ENCODE results near the gene DCAF11.

DCAF11 gene

DNA sequence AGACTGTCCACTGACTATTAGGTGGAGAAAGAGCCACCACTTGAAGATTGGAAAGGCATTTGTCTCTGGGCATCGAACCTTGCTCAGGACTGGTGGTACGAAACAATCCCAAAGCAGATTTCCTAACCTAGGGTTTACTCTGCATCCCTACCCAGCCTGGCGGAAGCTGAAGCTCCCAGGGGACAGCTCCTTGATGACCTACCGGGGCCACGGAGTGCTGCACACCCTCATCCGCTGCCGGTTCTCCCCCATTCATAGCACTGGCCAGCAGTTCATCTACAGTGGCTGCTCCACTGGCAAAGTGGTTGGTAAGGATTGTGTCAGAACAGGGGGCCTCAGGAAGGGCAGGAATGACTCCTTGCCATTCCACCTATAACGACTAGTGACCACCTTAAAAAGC, 6.6 kb downstream of the DCAF11 start:
- H3K4me1 Mint-ChIP-seq = peaks cover 14% of the 10 kb centered on the region
- no peaks in the 10 kb centered on the region for H3K27me3 Mint-ChIP-seq
- H3K4me3 Mint-ChIP-seq = no peak overlapping the region
- H3K27ac Mint-ChIP-seq = peak overlapping the region; percentile 35
- H3K9me3 Mint-ChIP-seq = no peaks in the 10 kb centered on the region
- peaks cover 8% of the 10 kb centered on the region for H3K36me3 Mint-ChIP-seq

DNA sequence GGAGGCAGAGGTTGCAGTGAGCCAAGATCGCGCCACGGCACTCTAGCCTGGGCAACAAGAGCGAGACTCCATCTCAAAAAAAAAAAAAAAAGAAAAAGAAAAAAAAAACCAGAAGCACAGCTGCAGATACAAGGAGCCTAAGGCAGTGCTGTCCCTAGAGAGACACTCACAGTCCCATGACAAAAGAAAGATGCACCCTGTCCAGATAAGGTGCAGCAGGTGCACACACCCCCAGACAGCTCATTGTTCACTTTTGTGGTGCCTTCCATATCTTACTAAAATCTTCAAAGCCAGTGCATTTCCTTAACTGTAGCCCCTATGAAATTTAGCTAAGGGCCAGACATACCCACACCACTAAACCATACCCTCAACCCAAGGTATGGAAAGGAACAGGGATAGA, 7.8 kb downstream of the DCAF11 start:
- H3K27ac Mint-ChIP-seq = no peak overlapping the region
- no peak overlapping the region for H3K4me3 Mint-ChIP-seq
- H3K9me3 Mint-ChIP-seq = no peaks in the 10 kb centered on the region
- H3K36me3 Mint-ChIP-seq = peaks cover 8% of the 10 kb centered on the region
- H3K27me3 Mint-ChIP-seq = no peaks in the 10 kb centered on the region
- peaks cover 5% of the 10 kb centered on the region for H3K4me1 Mint-ChIP-seq

GRCh38 chr14:24122898-24123297, 8.3 kb downstream of the DCAF11 start:
- no peaks in the 10 kb centered on the region for H3K9me3 Mint-ChIP-seq
- H3K4me1 Mint-ChIP-seq = peaks cover under 1% of the 10 kb centered on the region
- H3K36me3 Mint-ChIP-seq = peaks cover 6% of the 10 kb centered on the region
- no peak overlapping the region for H3K27ac Mint-ChIP-seq
- H3K4me3 Mint-ChIP-seq = no peak overlapping the region
- H3K27me3 Mint-ChIP-seq = no peaks in the 10 kb centered on the region

- peak overlapping the region; percentile 62 for H3K27ac Mint-ChIP-seq
- no peaks in the 10 kb centered on the region for H3K27me3 Mint-ChIP-seq
- H3K4me1 Mint-ChIP-seq = no peaks in the 10 kb centered on the region
- H3K4me3 Mint-ChIP-seq = no peak overlapping the region
- no peaks in the 10 kb centered on the region for H3K9me3 Mint-ChIP-seq
- H3K36me3 Mint-ChIP-seq = peaks cover 3% of the 10 kb centered on the region
Measured at GRCh38 chr14:24123424-24124417, 9.1 kb downstream of the DCAF11 start.

GRCh38 chr14:24126939-24127338, 12.4 kb downstream of the DCAF11 start:
- H3K4me1 Mint-ChIP-seq = peaks cover 12% of the 10 kb centered on the region

DNA sequence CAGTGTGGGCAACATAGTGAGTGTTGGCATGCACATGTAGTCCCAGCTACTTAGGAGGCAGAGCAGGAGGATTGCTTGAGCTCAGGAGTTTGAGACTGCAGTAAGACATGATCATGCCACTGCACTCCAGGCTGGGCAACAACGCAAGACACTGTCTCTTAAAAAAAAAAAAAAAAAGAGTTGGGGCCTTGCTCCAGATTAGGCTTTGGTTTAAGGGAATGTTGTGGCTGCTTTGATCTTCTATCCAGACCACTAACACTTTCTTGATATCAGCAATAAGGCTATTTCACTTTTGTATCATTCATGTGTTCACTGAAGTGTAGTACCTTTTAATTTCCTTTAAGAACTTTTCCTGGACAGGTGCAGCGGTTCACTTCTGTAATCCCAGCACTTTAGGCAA, 13.1 kb downstream of the DCAF11 start:
- Mint-ChIP-seq H3K27me3 (no peaks in the 10 kb centered on the region), H3K27ac (no peak overlapping the region), H3K4me1 (peaks cover 19% of the 10 kb centered on the region), H3K9me3 (no peaks in the 10 kb centered on the region), H3K36me3 (peaks cover 2% of the 10 kb centered on the region), H3K4me3 (no peak overlapping the region)

More at GRCh38 chr14:24126939-24127338, 12.4 kb downstream of the DCAF11 start:
- Mint-ChIP-seq H3K36me3 (peaks cover 2% of the 10 kb centered on the region), H3K9me3 (no peaks in the 10 kb centered on the region), H3K4me3 (no peak overlapping the region), H3K27me3 (no peaks in the 10 kb centered on the region), H3K27ac (no peak overlapping the region)

DNA sequence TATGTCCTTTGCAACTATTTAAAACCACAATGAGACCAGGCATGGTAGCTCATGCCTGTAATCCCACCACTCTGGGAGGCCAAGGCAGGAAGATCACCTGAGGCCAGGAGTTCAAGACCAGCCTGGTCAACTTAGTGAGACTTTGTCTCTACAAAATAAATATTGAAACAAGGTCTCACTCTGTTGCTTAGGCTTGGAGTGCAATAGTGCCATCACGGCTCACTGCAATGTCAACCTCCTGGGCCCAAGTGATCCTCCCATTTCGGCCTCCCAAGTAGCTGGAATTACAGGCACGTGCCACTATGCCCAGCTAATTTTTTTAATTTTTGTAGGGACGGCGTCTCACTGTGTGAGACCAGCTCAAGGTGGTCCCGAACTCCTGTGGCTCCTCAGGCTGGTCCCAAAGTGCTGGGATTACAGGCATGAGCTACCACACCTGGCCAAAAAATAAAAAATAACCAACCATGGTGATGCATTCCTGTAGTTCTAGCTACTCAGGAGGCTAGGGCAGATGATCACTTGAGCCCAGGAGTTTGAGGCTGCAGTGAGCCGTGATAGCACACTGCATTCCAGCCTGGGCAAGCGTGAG, 14.9 kb downstream of the DCAF11 start:
- no peaks in the 10 kb centered on the region for H3K9me3 Mint-ChIP-seq
- H3K4me1 Mint-ChIP-seq = peaks cover 25% of the 10 kb centered on the region
- no peak overlapping the region for H3K27ac Mint-ChIP-seq
- peaks cover 2% of the 10 kb centered on the region for H3K36me3 Mint-ChIP-seq
- no peaks in the 10 kb centered on the region for H3K27me3 Mint-ChIP-seq
- H3K4me3 Mint-ChIP-seq = no peak overlapping the region

DNA sequence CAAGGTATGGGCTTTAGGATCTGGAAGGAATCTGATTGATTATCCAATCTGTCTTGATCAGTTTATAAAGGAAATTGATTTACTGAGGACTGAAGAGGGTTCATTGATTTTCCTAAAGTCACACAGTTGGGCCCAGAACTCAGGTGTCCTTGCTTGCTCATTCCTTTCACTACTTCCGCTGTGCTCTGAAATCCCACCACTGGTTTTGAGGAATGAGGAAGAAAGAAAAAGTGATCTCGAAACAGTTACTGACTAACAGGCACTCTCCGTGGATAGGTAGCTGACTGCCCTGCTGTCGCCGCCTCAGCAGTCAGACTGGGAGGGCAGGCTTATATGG, 15.8 kb downstream of the DCAF11 start, which contains the start of gene FITM1:
Gene FITM1, plus strand, starts transcription at position 280 of the 337 bp plus-strand sequence. CDS start 905 bp downstream, outside the sequence.
- H3K27me3 Mint-ChIP-seq = no peaks in the 10 kb centered on the region
- H3K27ac Mint-ChIP-seq = peak within 1 kb of the TSS; percentile 66
- peaks cover 30% of the 10 kb centered on the region for H3K4me1 Mint-ChIP-seq
- no peaks in the 10 kb centered on the region for H3K36me3 Mint-ChIP-seq
- H3K4me3 Mint-ChIP-seq = no peak within 1 kb of the TSS
- H3K9me3 Mint-ChIP-seq = no peaks in the 10 kb centered on the region

GRCh38 chr14:24130717-24131548, 16.4 kb downstream of the DCAF11 start:
- H3K4me1 Mint-ChIP-seq = peaks cover 34% of the 10 kb centered on the region
- H3K36me3 Mint-ChIP-seq = no peaks in the 10 kb centered on the region
- peak overlapping the region; percentile 66 for H3K27ac Mint-ChIP-seq
- H3K9me3 Mint-ChIP-seq = no peaks in the 10 kb centered on the region
- no peak overlapping the region for H3K4me3 Mint-ChIP-seq
- H3K27me3 Mint-ChIP-seq = no peaks in the 10 kb centered on the region

- no peaks in the 10 kb centered on the region for H3K27me3 Mint-ChIP-seq
- H3K36me3 Mint-ChIP-seq = no peaks in the 10 kb centered on the region
- peak overlapping the region; percentile 98 for H3K27ac Mint-ChIP-seq
- no peak overlapping the region for H3K4me3 Mint-ChIP-seq
- H3K9me3 Mint-ChIP-seq = no peaks in the 10 kb centered on the region
- peaks cover 34% of the 10 kb centered on the region for H3K4me1 Mint-ChIP-seq
Measured at GRCh38 chr14:24131549-24131966, 17.0 kb downstream of the DCAF11 start.

GRCh38 chr14:24132061-24132685, 17.6 kb downstream of the DCAF11 start:
- Mint-ChIP-seq H3K27me3 (no peaks in the 10 kb centered on the region), H3K36me3 (peaks cover 5% of the 10 kb centered on the region), H3K4me1 (peaks cover 39% of the 10 kb centered on the region), H3K27ac (peak overlapping the region; percentile 98), H3K9me3 (no peaks in the 10 kb centered on the region), H3K4me3 (peak overlapping the region; percentile 71)

GRCh38 chr14:24132976-24133375, 18.4 kb downstream of the DCAF11 start:
- H3K27ac Mint-ChIP-seq = peak overlapping the region; percentile 98
- H3K27me3 Mint-ChIP-seq = no peaks in the 10 kb centered on the region
- H3K4me1 Mint-ChIP-seq = peaks cover 45% of the 10 kb centered on the region
- H3K36me3 Mint-ChIP-seq = peaks cover 5% of the 10 kb centered on the region
- H3K9me3 Mint-ChIP-seq = no peaks in the 10 kb centered on the region
- peak overlapping the region; percentile 71 for H3K4me3 Mint-ChIP-seq

- peaks cover 9% of the 10 kb centered on the region for H3K36me3 Mint-ChIP-seq
Measured at GRCh38 chr14:24133735-24134134, 19.2 kb downstream of the DCAF11 start.

DNA sequence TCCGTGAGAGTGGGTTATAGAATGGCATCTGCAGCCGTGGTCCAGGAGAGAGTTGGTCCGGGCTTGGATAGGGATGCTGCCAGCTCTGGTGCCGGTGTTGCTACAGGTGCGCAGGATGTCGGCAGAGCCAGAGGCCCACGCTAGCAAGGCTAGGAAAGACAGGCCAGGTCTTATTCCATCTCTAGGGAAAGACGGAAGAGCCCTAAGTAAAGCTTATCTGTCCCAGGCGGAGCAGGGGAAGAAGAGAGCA, 20.9 kb downstream of the DCAF11 start:
- H3K27me3 Mint-ChIP-seq = no peaks in the 10 kb centered on the region
- peaks cover 17% of the 10 kb centered on the region for H3K36me3 Mint-ChIP-seq
- H3K4me1 Mint-ChIP-seq = peaks cover 65% of the 10 kb centered on the region
- H3K4me3 Mint-ChIP-seq = peak overlapping the region; percentile 93
- H3K9me3 Mint-ChIP-seq = no peaks in the 10 kb centered on the region
- peak overlapping the region; percentile 96 for H3K27ac Mint-ChIP-seq

More at GRCh38 chr14:24133735-24134134, 19.2 kb downstream of the DCAF11 start:
- H3K9me3 Mint-ChIP-seq = no peaks in the 10 kb centered on the region
- peaks cover 53% of the 10 kb centered on the region for H3K4me1 Mint-ChIP-seq
- peak overlapping the region; percentile 6 for H3K27ac Mint-ChIP-seq
- no peaks in the 10 kb centered on the region for H3K27me3 Mint-ChIP-seq
- no peak overlapping the region for H3K4me3 Mint-ChIP-seq

Data from activated naive CD4-positive, alpha-beta T cell treated with anti-CD3 and anti-CD28 coated beads, Interleukin-2, amount 50 U/mL, for 24 hours (primary cell).